H9 (cell line): ENCODE data around the gene ANO3. TPM values are rescaled to one million over a fixed set of nuclear protein-coding genes. Genes with fewer than 3 reads are reported as not detected.

Source experiments
- DNase-seq: peaks from one replicate; pipeline ENCODE4 v3.0.0-alpha.2; 2017
- H2AFZ ChIP-seq: one replicate; pipeline ENCODE4 v1.6.1; 2013; ENCODE audit warnings: mild to moderate bottlenecking, low read length, control low read depth, moderate library complexity
- H2AK5ac ChIP-seq: 2 replicates; pipeline ENCODE4 v1.6.1; 2013; ENCODE audit warnings: low read length, control low read depth, mixed read lengths; ENCODE audit not compliant: insufficient read length
- H2BK120ac ChIP-seq: one replicate; pipeline ENCODE4 v1.6.1; 2013; ENCODE audit warnings: low read depth, mild to moderate bottlenecking, low read length, control low read depth, inconsistent platforms; ENCODE audit not compliant: poor library complexity, severe bottlenecking
- H2BK12ac ChIP-seq: 2 replicates; pipeline ENCODE4 v1.6.1; 2013; ENCODE audit warnings: low read length, control low read depth, mixed read lengths, low read depth; ENCODE audit not compliant: insufficient read length
- H2BK15ac ChIP-seq: 2 replicates; pipeline ENCODE4 v1.6.1; 2013; ENCODE audit warnings: low read depth, low read length, control low read depth
- H2BK20ac ChIP-seq: one replicate; pipeline ENCODE4 v1.6.1; 2013; ENCODE audit warnings: low read depth, mild to moderate bottlenecking, low read length, control low read depth, inconsistent platforms; ENCODE audit not compliant: poor library complexity, severe bottlenecking
- H2BK5ac ChIP-seq: 2 replicates; pipeline ENCODE4 v1.6.1; 2013; ENCODE audit warnings: low read length, control low read depth, mixed read lengths; ENCODE audit not compliant: insufficient read length
- H3K14ac ChIP-seq: 2 replicates; pipeline ENCODE4 v1.6.1; 2013; ENCODE audit warnings: low read length, control low read depth; ENCODE audit not compliant: insufficient read depth
- H3K18ac ChIP-seq: 2 replicates; pipeline ENCODE4 v1.6.1; 2013; ENCODE audit warnings: low read depth, mild to moderate bottlenecking, mixed read lengths, low read length, control low read depth; ENCODE audit not compliant: insufficient read length
- H3K23ac ChIP-seq: 2 replicates; pipeline ENCODE4 v1.6.1; 2013; ENCODE audit warnings: low read length, control low read depth, mixed read lengths, low read depth; ENCODE audit not compliant: insufficient read length
- H3K23me2 ChIP-seq: 2 replicates; pipeline ENCODE4 v1.6.1; 2013; ENCODE audit warnings: low read depth, mild to moderate bottlenecking, mixed read lengths, low read length, control low read depth; ENCODE audit not compliant: insufficient read length, poor library complexity, severe bottlenecking
- H3K27ac ChIP-seq: 2 replicates; pipeline ENCODE4 v1.5.1; 2013; ENCODE audit warnings: low read length, control low read depth, mixed read lengths, low read depth; ENCODE audit not compliant: insufficient read length
- H3K27me3 ChIP-seq: 2 replicates; pipeline ENCODE4 v1.6.1; 2013; ENCODE audit warnings: low read length, control low read depth, inconsistent platforms; ENCODE audit not compliant: insufficient read depth
- H3K4ac ChIP-seq: 2 replicates; pipeline ENCODE4 v1.6.1; 2013; ENCODE audit warnings: low read depth, mild to moderate bottlenecking, control low read depth, inconsistent platforms, low read length, moderate library complexity
- H3K4me1 ChIP-seq: 2 replicates; pipeline ENCODE4 v1.6.1; 2013; ENCODE audit warnings: low read length, control low read depth, inconsistent platforms; ENCODE audit not compliant: insufficient read depth
- H3K4me2 ChIP-seq: 2 replicates; pipeline ENCODE4 v1.6.1; 2013; ENCODE audit warnings: low read length, control low read depth, mixed read lengths; ENCODE audit not compliant: insufficient read length, insufficient read depth
- H3K56ac ChIP-seq: 2 replicates; pipeline ENCODE4 v1.6.1; 2013; ENCODE audit warnings: low read depth, mild to moderate bottlenecking, mixed read lengths, low read length, control low read depth; ENCODE audit not compliant: insufficient read length
- H3K79me1 ChIP-seq: 2 replicates; pipeline ENCODE4 v1.6.1; 2013; ENCODE audit warnings: low read depth, mild to moderate bottlenecking, moderate library complexity, low read length, control low read depth, inconsistent platforms; ENCODE audit not compliant: insufficient read depth, poor library complexity, severe bottlenecking
- H3K79me2 ChIP-seq: 2 replicates; pipeline ENCODE4 v1.6.1; 2013; ENCODE audit warnings: low read length, control low read depth, inconsistent platforms; ENCODE audit not compliant: insufficient read depth
- H3K9ac ChIP-seq: 2 replicates; pipeline ENCODE4 v1.6.1; 2013; ENCODE audit warnings: low read length, control low read depth, mixed read lengths; ENCODE audit not compliant: insufficient read length; ENCODE audit errors: extremely low read depth
- H3K9me3 ChIP-seq: one replicate; pipeline ENCODE4 v1.6.1; 2013; ENCODE audit warnings: low read depth, low read length, inconsistent platforms; ENCODE audit not compliant: control insufficient read depth
- H3T11ph ChIP-seq: one replicate; pipeline ENCODE4 v1.6.1; 2013; ENCODE audit warnings: mild to moderate bottlenecking, low read length, control low read depth, inconsistent platforms
- H4K20me1 ChIP-seq: one replicate; pipeline ENCODE4 v1.6.1; 2013; ENCODE audit not compliant: control insufficient read depth, insufficient read length, insufficient read depth
- H4K5ac ChIP-seq: 2 replicates; pipeline ENCODE4 v1.6.1; 2013; ENCODE audit warnings: low read depth, mild to moderate bottlenecking, mixed read lengths, low read length, control low read depth; ENCODE audit not compliant: insufficient read length
- H4K8ac ChIP-seq: replicated peaks from 2 replicates; pipeline ENCODE4 v1.6.1; 2013; ENCODE audit warnings: low read length, control low read depth, mixed read lengths, low read depth; ENCODE audit not compliant: insufficient read length
- H4K91ac ChIP-seq: 2 replicates; pipeline ENCODE4 v1.6.1; 2013; ENCODE audit warnings: low read depth, mild to moderate bottlenecking, moderate library complexity, mixed read lengths, low read length, control low read depth; ENCODE audit not compliant: insufficient read length
- H3K27ac Mint-ChIP-seq, 3 experiments: 2 replicates in 2 of 3; 3 replicates in 1 of 3; pipeline ENCODE4 v1.8.0; 2020 to 2021; ENCODE audit warnings: mixed read lengths in 3 of 3, mild to moderate bottlenecking in 1 of 3, moderate library complexity in 1 of 3
- H3K27me3 Mint-ChIP-seq: 2 replicates; pipeline ENCODE4 v1.8.0; 2021; ENCODE audit warnings: low read depth, mild to moderate bottlenecking, moderate library complexity, mixed read lengths
- H3K36me3 Mint-ChIP-seq, 3 experiments: 2 replicates in 2 of 3; 3 replicates in 1 of 3; pipeline ENCODE4 v1.8.0; 2020 to 2021; ENCODE audit warnings: low read depth in 3 of 3, mixed read lengths in 3 of 3; ENCODE audit not compliant: insufficient read depth in 1 of 3
- H3K4me1 Mint-ChIP-seq, 2 experiments: 2 replicates each; pipeline ENCODE4 v1.8.0; 2020; ENCODE audit warnings: mixed read lengths in 2 of 2
- H3K4me3 Mint-ChIP-seq, 2 experiments: 2 replicates in 1 of 2; 3 replicates in 1 of 2; pipeline ENCODE4 v1.8.0; 2020 to 2021; ENCODE audit warnings: mild to moderate bottlenecking in 2 of 2, mixed read lengths in 2 of 2, moderate library complexity in 1 of 2
- H3K9me3 Mint-ChIP-seq, 2 experiments: 2 replicates in 1 of 2; 3 replicates in 1 of 2; pipeline ENCODE4 v1.8.0; 2020; ENCODE audit warnings: mild to moderate bottlenecking in 2 of 2, mixed read lengths in 2 of 2, moderate library complexity in 1 of 2
- WGBS: extraction: QIAGEN DNeasy Blood & Tissue Kit; methylation state at CpG from one replicate; pipeline ENCODE4 v1.1.7; 2013; ENCODE audit warnings: missing lambda C conversion rate, low lambda C conversion rate, mixed read lengths; ENCODE audit not compliant: insufficient read length; ENCODE audit errors: extremely low coverage; 5-methylcytosine and 5-hydroxymethylcytosine counted together
- total RNA-seq: library from RNA; stranded (reverse); gene quantifications from 2 replicates; pipeline ENCODE4 v1.2.1, GENCODE V29; 2021
- TF ChIP-seq, protein P1 (sequence below): fragments of 200-600 bp; sonication (generic); conservative IDR thresholded peaks from 3 replicates; pipeline ENCODE4 v1.8.0; 2021; ENCODE audit warnings: antibody characterized with exemption, mild to moderate bottlenecking

ANO3 gene
- total RNA-seq, 1 experiment from 2014 or later: not detected

DNA sequence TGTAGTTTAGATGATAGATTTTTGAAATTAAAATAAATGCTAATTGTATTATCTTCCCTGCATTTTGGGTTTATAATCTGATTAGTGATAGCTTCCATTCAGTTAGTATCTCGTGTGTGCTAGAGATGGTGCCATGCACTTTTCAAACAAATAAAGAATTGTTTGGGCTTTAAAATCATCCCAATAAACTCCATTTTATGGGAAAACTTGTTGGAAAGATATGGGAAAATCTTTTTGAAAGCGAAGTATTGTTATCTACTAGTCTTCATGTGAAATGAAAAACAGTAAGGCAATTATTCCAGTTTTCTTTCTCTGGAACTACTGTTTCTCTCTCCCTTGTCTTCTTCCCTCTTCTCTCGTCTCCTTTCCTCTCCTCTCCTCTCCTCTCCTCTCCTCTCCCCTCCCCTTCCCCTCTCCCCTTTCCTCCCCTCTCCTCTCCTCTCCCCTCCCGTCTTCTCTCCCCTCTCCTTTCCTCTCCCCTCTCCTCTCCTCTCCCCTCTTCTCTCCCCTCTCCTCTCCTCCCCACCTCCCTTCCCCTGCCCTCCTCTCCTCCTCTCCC, 268.0 kb downstream of the ANO3 start:
- no peaks in the 10 kb centered on the region for H3K9me3 ChIP-seq
- no peak overlapping the region for H3K14ac ChIP-seq
- no peak overlapping the region for H4K5ac ChIP-seq
- H2BK15ac ChIP-seq: no peak overlapping the region
- no peaks in the 10 kb centered on the region for H3K4me1 ChIP-seq
- no peak overlapping the region for H3K9ac ChIP-seq
- H3K4me2 ChIP-seq: no peak overlapping the region
- H4K20me1 ChIP-seq: no peaks in the 10 kb centered on the region
- no peak overlapping the region for H2AK5ac ChIP-seq
- no peaks in the 10 kb centered on the region for H3K79me1 ChIP-seq
- peaks cover 0 to 5% (median 4%) of the 10 kb centered on the region in 3 experiments; a peak in 2 of 7 replicates for H3K36me3 Mint-ChIP-seq
- H2BK12ac ChIP-seq: no peak overlapping the region
- H3K23ac ChIP-seq: no peak overlapping the region
- no peak overlapping the region for H3K4ac ChIP-seq
- H3K27me3 Mint-ChIP-seq: no peaks in the 10 kb centered on the region; the same call in none of the 2 replicates
- no peak overlapping the region for H2AFZ ChIP-seq
- H3K4me3 Mint-ChIP-seq: no peak overlapping the region
- H3K4me1 Mint-ChIP-seq: peaks cover 4 to 8% of the 10 kb centered on the region in 2 experiments; a peak in 3 of 4 replicates
- no peak overlapping the region for H3K27ac Mint-ChIP-seq
- H3K56ac ChIP-seq: no peak overlapping the region
- no CpG with 5 or more reads among the region's 4 CpGs for WGBS
- H3T11ph ChIP-seq: no peak overlapping the region
- no peaks in the 10 kb centered on the region for H3K23me2 ChIP-seq
- H4K91ac ChIP-seq: no peak overlapping the region
- no peak overlapping the region for H2BK20ac ChIP-seq
- H3K27ac ChIP-seq: no peak overlapping the region
- no peak overlapping the region for H3K18ac ChIP-seq
- peaks cover 10 to 11% of the 10 kb centered on the region in 2 experiments; a peak in 4 of 5 replicates for H3K9me3 Mint-ChIP-seq
- no peak overlapping the region for H4K8ac ChIP-seq
- TF ChIP-seq, protein P1, sequence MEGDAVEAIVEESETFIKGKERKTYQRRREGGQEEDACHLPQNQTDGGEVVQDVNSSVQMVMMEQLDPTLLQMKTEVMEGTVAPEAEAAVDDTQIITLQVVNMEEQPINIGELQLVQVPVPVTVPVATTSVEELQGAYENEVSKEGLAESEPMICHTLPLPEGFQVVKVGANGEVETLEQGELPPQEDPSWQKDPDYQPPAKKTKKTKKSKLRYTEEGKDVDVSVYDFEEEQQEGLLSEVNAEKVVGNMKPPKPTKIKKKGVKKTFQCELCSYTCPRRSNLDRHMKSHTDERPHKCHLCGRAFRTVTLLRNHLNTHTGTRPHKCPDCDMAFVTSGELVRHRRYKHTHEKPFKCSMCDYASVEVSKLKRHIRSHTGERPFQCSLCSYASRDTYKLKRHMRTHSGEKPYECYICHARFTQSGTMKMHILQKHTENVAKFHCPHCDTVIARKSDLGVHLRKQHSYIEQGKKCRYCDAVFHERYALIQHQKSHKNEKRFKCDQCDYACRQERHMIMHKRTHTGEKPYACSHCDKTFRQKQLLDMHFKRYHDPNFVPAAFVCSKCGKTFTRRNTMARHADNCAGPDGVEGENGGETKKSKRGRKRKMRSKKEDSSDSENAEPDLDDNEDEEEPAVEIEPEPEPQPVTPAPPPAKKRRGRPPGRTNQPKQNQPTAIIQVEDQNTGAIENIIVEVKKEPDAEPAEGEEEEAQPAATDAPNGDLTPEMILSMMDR: no peak
- H2BK5ac ChIP-seq: no peak overlapping the region
- H3K27me3 ChIP-seq: no peaks in the 10 kb centered on the region
- no peak overlapping the region for H2BK120ac ChIP-seq
- no peak for DNase-seq
- no peaks in the 10 kb centered on the region for H3K79me2 ChIP-seq
